SK-N-MC (cell line): ENCODE results near the gene CTNNA3.

ENCODE experiments used
- FOXP2 ChIP-seq: optimal IDR thresholded peaks from 2 replicates; pipeline ENCODE3; 2011; ENCODE audit warnings: mild to moderate bottlenecking, moderate library complexity; ENCODE audit not compliant: insufficient read depth; ENCODE audit errors: extremely low read length, control extremely low read depth
- POLR2AphosphoS5 ChIP-seq: IDR thresholded peaks from 2 replicates; pipeline ENCODE4 v1.6.1; 2012; ENCODE audit warnings: mild to moderate bottlenecking, low read depth, low read length, borderline replicate concordance

GRCh38 chr10:66927251-66927935 is 768.6 kb downstream of the CTNNA3 start:
- TF ChIP-seq FOXP2 (no peak), POLR2AphosphoS5 (no peak)
